ENCODE data around the gene MTA2.

DNA sequence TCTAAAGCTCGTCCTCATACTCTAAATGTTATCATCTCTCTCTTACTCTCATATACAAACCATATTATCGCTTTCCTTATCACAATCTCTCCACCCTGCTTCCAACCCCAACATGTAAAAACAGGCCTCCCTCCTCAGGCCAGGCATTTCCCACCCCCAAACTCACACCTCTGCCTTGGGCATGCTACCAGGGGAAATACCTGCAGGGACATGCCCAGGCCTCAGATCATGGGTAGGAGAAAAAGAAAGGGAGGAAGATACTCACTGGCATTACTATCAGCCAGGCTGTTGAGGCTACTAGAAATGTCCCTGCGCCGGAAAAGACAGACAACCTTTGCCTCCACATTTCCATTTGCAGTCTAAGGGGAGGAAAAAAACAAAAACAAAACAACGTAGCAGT, 1.8 kb downstream of the MTA2 start:
- TF ChIP-seq, protein P1, sequence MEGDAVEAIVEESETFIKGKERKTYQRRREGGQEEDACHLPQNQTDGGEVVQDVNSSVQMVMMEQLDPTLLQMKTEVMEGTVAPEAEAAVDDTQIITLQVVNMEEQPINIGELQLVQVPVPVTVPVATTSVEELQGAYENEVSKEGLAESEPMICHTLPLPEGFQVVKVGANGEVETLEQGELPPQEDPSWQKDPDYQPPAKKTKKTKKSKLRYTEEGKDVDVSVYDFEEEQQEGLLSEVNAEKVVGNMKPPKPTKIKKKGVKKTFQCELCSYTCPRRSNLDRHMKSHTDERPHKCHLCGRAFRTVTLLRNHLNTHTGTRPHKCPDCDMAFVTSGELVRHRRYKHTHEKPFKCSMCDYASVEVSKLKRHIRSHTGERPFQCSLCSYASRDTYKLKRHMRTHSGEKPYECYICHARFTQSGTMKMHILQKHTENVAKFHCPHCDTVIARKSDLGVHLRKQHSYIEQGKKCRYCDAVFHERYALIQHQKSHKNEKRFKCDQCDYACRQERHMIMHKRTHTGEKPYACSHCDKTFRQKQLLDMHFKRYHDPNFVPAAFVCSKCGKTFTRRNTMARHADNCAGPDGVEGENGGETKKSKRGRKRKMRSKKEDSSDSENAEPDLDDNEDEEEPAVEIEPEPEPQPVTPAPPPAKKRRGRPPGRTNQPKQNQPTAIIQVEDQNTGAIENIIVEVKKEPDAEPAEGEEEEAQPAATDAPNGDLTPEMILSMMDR (IDR thresholded peaks at IDR 0.05; ENCODE audit: control extremely low read depth in 1 of 3, insufficient read depth in 1 of 3, low read depth in 1 of 3, low read length in 3 of 3) = no peak
- TF ChIP-seq EZH2 (IDR thresholded peaks at IDR 0.05; ENCODE audit: low read depth, low read length, severe bottlenecking) = no peak
- no peak for TF ChIP-seq BRCA1 (IDR thresholded peaks at IDR 0.05; ENCODE audit: low read depth, low read length)
- no peak for TF ChIP-seq TAF1 (IDR thresholded peaks at IDR 0.05; ENCODE audit: low read depth, low read length)
- TF ChIP-seq ZNF274 (IDR thresholded peaks at IDR 0.05; ENCODE audit: borderline replicate concordance, extremely low read depth, low read length) = no peak
- no peak for TF ChIP-seq EP300 (IDR thresholded peaks at IDR 0.05; ENCODE audit: borderline replicate concordance in 1 of 2, low read depth in 2 of 2, low read length in 2 of 2)

Measured in H1 (cell line).